Measurements from ENCODE around the gene CPNE6. TPM values are rescaled to one million over a fixed set of nuclear protein-coding genes. Genes with fewer than 3 reads are reported as not detected.

CPNE6 gene
- total and polyA plus RNA-seq, 4 experiments from 2014 or later, result 0.04 TPM; not detected in 3

- H3K4me1 Mint-ChIP-seq, result peaks cover 10 to 27% (median 15%) of the 10 kb centered on the region in 4 donors
- H3K9me3 Mint-ChIP-seq, result no peaks in the 10 kb centered on the region
- H3K4me3 Mint-ChIP-seq, result peak overlapping the region in 4 of 8 donors; percentile 17 to 88 (median 72)
- H3K9me3 ChIP-seq (ENCODE audit: control insufficient read depth in 1 of 2, low read length in 2 of 2), result no peaks in the 10 kb centered on the region
- H3K4me3 ChIP-seq (ENCODE audit: low read length in 2 of 2), result no peak overlapping the region
- H3K36me3 ChIP-seq (ENCODE audit: insufficient read depth, low read length), result no peaks in the 10 kb centered on the region
- no peaks in the 10 kb centered on the region for H3K27me3 Mint-ChIP-seq
- no peaks in the 10 kb centered on the region for H3K27me3 ChIP-seq (ENCODE audit: insufficient read depth, low read length)
- intact Hi-C loops (cut with micrococcal nuclease), result loop anchor here (10.0 kb wide), 1 partner anchor 95 kb away; the partner anchor contains the start of gene DHRS4L2
- CTCF ChIA-PET (ENCODE audit: partially characterized antibody), result interaction anchor here (0.6 to 12.1 kb wide), 10 partner anchors 9 to 231 kb away, joined by 3 to 168 read pairs (median 4); partner anchors contain the start of genes IRF9, LTB4R2 and PCK2
- peaks cover 14% of the 10 kb centered on the region for H3K4me1 ChIP-seq (ENCODE audit: insufficient read depth, low read length)
- POLR2A ChIA-PET (ENCODE audit: partially characterized antibody), result interaction anchor here (1.2 to 6.1 kb wide), 7 partner anchors 15 to 136 kb away, joined by 4 to 81 read pairs (median 25); partner anchors contain the start of genes DCAF11, EMC9, IRF9 and MDP1
- no peak overlapping the region for H3K27ac ChIP-seq (ENCODE audit: low read depth, low read length)
- DNase-seq, result no peak
- no peaks in the 10 kb centered on the region for H3K36me3 Mint-ChIP-seq
- H3K27ac Mint-ChIP-seq, result peak overlapping the region in 4 of 7 donors; percentile 24 to 83 (median 48)
Measured at GRCh38 chr14:24079491-24080141, 8.3 kb downstream of the CPNE6 start.

GRCh38 chr14:24080142-24080530, 8.8 kb downstream of the CPNE6 start:
- peaks cover 10 to 27% (median 15%) of the 10 kb centered on the region in 4 donors for H3K4me1 Mint-ChIP-seq
- Histone ChIP-seq H3K36me3 (ENCODE audit: insufficient read depth, low read length) (no peaks in the 10 kb centered on the region), H3K9me3 (ENCODE audit: control insufficient read depth in 1 of 2, low read length in 2 of 2) (no peaks in the 10 kb centered on the region), H3K4me3 (ENCODE audit: low read length in 2 of 2) (no peak overlapping the region), H3K4me1 (ENCODE audit: insufficient read depth, low read length) (peaks cover 14% of the 10 kb centered on the region), H3K27ac (ENCODE audit: low read depth, low read length) (no peak overlapping the region), H3K27me3 (ENCODE audit: insufficient read depth, low read length) (no peaks in the 10 kb centered on the region)
- H3K27me3 Mint-ChIP-seq, result no peaks in the 10 kb centered on the region
- H3K4me3 Mint-ChIP-seq, result peak overlapping the region; percentile 63 to 90 (median 86)
- H3K27ac Mint-ChIP-seq, result peak overlapping the region in 6 of 7 donors; percentile 29 to 92 (median 72)
- intact Hi-C loops (cut with micrococcal nuclease), result loop anchor here (10.0 kb wide), 1 partner anchor 95 kb away; the partner anchor contains the start of gene DHRS4L2
- ChIA-PET CTCF (ENCODE audit: partially characterized antibody) (interaction anchor here (1.0 to 12.1 kb wide), 9 partner anchors 12 to 230 kb away, joined by 4 to 168 read pairs (median 5); partner anchors contain the start of genes IRF9, LTB4R2 and PCK2), POLR2A (ENCODE audit: partially characterized antibody) (interaction anchor here (0.8 to 6.1 kb wide), 18 partner anchors 9 to 213 kb away, joined by 3 to 81 read pairs (median 12); partner anchors contain the start of genes CARMIL3, CPNE6, DCAF11 and EMC9)
- no peak for DNase-seq
- no peaks in the 10 kb centered on the region for H3K36me3 Mint-ChIP-seq
- H3K9me3 Mint-ChIP-seq, result peaks cover 0 to 3% (median 0%) of the 10 kb centered on the region in 8 donors

GRCh38 chr14:24080888-24081738, 9.8 kb downstream of the CPNE6 start:
- H3K4me3 Mint-ChIP-seq, result peak overlapping the region; percentile 81 to 90 (median 87)

GRCh38 chr14:24081739-24082211, 10.4 kb downstream of the CPNE6 start:
- Histone ChIP-seq H3K27ac (ENCODE audit: low read depth, low read length) (peak overlapping the region; percentile 50), H3K36me3 (ENCODE audit: insufficient read depth, low read length) (no peaks in the 10 kb centered on the region), H3K4me3 (ENCODE audit: low read length in 2 of 2) (peak overlapping the region in 1 of 2 donors; percentile 60), H3K4me1 (ENCODE audit: insufficient read depth, low read length) (peaks cover 14% of the 10 kb centered on the region), H3K27me3 (ENCODE audit: insufficient read depth, low read length) (no peaks in the 10 kb centered on the region), H3K9me3 (ENCODE audit: control insufficient read depth in 1 of 2, low read length in 2 of 2) (no peaks in the 10 kb centered on the region)
- Mint-ChIP-seq H3K9me3 (peaks cover 0 to 4% (median 0%) of the 10 kb centered on the region in 8 donors), H3K27ac (peak overlapping the region; percentile 61 to 91 (median 72)), H3K27me3 (no peaks in the 10 kb centered on the region), H3K4me1 (peaks cover 10 to 27% (median 15%) of the 10 kb centered on the region in 4 donors), H3K4me3 (peak overlapping the region; percentile 80 to 87 (median 86)), H3K36me3 (no peaks in the 10 kb centered on the region)
- POLR2A ChIA-PET (ENCODE audit: partially characterized antibody), result interaction anchor here (0.6 to 6.1 kb wide), 27 partner anchors 9 to 519 kb away, joined by 3 to 81 read pairs (median 4); partner anchors contain the start of genes CARMIL3, CBLN3, CHMP4A and DCAF11
- CTCF ChIA-PET (ENCODE audit: partially characterized antibody), result interaction anchor here (1.1 to 12.1 kb wide), 6 partner anchors 12 to 161 kb away, joined by 3 to 168 read pairs (median 44); partner anchors contain the start of genes IRF9, PCK2 and TINF2
- intact Hi-C loops (cut with micrococcal nuclease), result loop anchor here (1.0 to 10.0 kb wide), 4 partner anchors 9 to 348 kb away; partner anchors contain the start of genes CBLN3, DHRS4L2, KHNYN and PCK2
- no peak for DNase-seq

More at GRCh38 chr14:24080888-24081738, 9.8 kb downstream of the CPNE6 start:
- peak; percentile 64 to 77 (median 67) for DNase-seq
- intact Hi-C loops (cut with micrococcal nuclease), result loop anchor here (1.0 to 10.0 kb wide), 4 partner anchors 9 to 348 kb away; partner anchors contain the start of genes CBLN3, DHRS4L2, KHNYN and PCK2
- no peaks in the 10 kb centered on the region for H3K36me3 ChIP-seq (ENCODE audit: insufficient read depth, low read length)
- H3K27me3 Mint-ChIP-seq, result no peaks in the 10 kb centered on the region
- H3K9me3 ChIP-seq (ENCODE audit: control insufficient read depth in 1 of 2, low read length in 2 of 2), result no peaks in the 10 kb centered on the region
- peak overlapping the region; percentile 64 to 92 (median 88) for H3K27ac Mint-ChIP-seq
- peak overlapping the region; percentile 50 for H3K27ac ChIP-seq (ENCODE audit: low read depth, low read length)
- peaks cover 10 to 27% (median 15%) of the 10 kb centered on the region in 4 donors for H3K4me1 Mint-ChIP-seq
- peaks cover 0 to 4% (median 0%) of the 10 kb centered on the region in 8 donors for H3K9me3 Mint-ChIP-seq
- no peaks in the 10 kb centered on the region for H3K27me3 ChIP-seq (ENCODE audit: insufficient read depth, low read length)
- ChIA-PET CTCF (ENCODE audit: partially characterized antibody) (interaction anchor here (0.9 to 12.1 kb wide), 12 partner anchors 12 to 229 kb away, joined by 3 to 168 read pairs (median 4); partner anchors contain the start of genes IRF9, LTB4R2, PCK2 and TINF2), POLR2A (ENCODE audit: partially characterized antibody) (interaction anchor here (0.5 to 6.1 kb wide), 32 partner anchors 8 to 1864 kb away, joined by 3 to 81 read pairs (median 4); partner anchors contain the start of genes CARMIL3, CBLN3, CHMP4A and CPNE6)
- H3K36me3 Mint-ChIP-seq, result no peaks in the 10 kb centered on the region
- peaks cover 14% of the 10 kb centered on the region for H3K4me1 ChIP-seq (ENCODE audit: insufficient read depth, low read length)
- peak overlapping the region; percentile 39 to 60 for H3K4me3 ChIP-seq (ENCODE audit: low read length in 2 of 2)

GRCh38 chr14:24082411-24083080, 11.2 kb downstream of the CPNE6 start:
- H3K27me3 Mint-ChIP-seq, result no peaks in the 10 kb centered on the region
- no peaks in the 10 kb centered on the region for H3K27me3 ChIP-seq (ENCODE audit: insufficient read depth, low read length)
- intact Hi-C loops (cut with micrococcal nuclease), result loop anchor here (10.0 kb wide), 1 partner anchor 98 kb away; the partner anchor contains the start of gene DHRS4L2

More at GRCh38 chr14:24082411-24083080, 11.2 kb downstream of the CPNE6 start:
- peak overlapping the region in 6 of 7 donors; percentile 49 to 88 (median 66) for H3K27ac Mint-ChIP-seq
- Histone ChIP-seq H3K36me3 (ENCODE audit: insufficient read depth, low read length) (no peaks in the 10 kb centered on the region), H3K4me3 (ENCODE audit: low read length in 2 of 2) (no peak overlapping the region), H3K9me3 (ENCODE audit: control insufficient read depth in 1 of 2, low read length in 2 of 2) (no peaks in the 10 kb centered on the region), H3K27ac (ENCODE audit: low read depth, low read length) (no peak overlapping the region), H3K4me1 (ENCODE audit: insufficient read depth, low read length) (peaks cover 14% of the 10 kb centered on the region)
- peak overlapping the region; percentile 80 to 87 (median 86) for H3K4me3 Mint-ChIP-seq
- ChIA-PET CTCF (ENCODE audit: partially characterized antibody) (interaction anchor here (1.6 to 12.1 kb wide), 5 partner anchors 11 to 160 kb away, joined by 4 to 168 read pairs (median 85); partner anchors contain the start of genes IRF9, PCK2 and TINF2), POLR2A (ENCODE audit: partially characterized antibody) (interaction anchor here (0.7 to 6.1 kb wide), 12 partner anchors 8 to 131 kb away, joined by 3 to 81 read pairs (median 15); partner anchors contain the start of genes CHMP4A, DCAF11, EMC9 and IRF9)
- peaks cover 10 to 27% (median 16%) of the 10 kb centered on the region in 4 donors for H3K4me1 Mint-ChIP-seq
- DNase-seq, result no peak
- H3K36me3 Mint-ChIP-seq, result no peaks in the 10 kb centered on the region
- H3K9me3 Mint-ChIP-seq, result peaks cover 0 to 4% (median 0%) of the 10 kb centered on the region in 8 donors
